ENCODE results near the gene RNF103. TPM values are rescaled to one million over a fixed set of nuclear protein-coding genes. Genes with fewer than 3 reads are reported as not detected.
"Not testable (repeated sequence)": the region's sequence is repeated elsewhere in the genome, so short reads cannot be mapped to it uniquely, and the experiment has no call there.

Gene RNF103
- total and polyA plus RNA-seq, 7 donors = 11.1 to 45.6 (median 36.6) TPM

GRCh38 chr2:86603905-86604304 is 19.8 kb downstream of the RNF103 start:
- Histone ChIP-seq H3K36me3 (peaks cover 0 to 66% (median 17%) of the 10 kb centered on the region in 4 donors), H3K9me3 (no peaks in the 10 kb centered on the region)
- WGBS, 2 donors = 91 to 96% methylated on average over 4 of the region's 4 CpGs

DNA sequence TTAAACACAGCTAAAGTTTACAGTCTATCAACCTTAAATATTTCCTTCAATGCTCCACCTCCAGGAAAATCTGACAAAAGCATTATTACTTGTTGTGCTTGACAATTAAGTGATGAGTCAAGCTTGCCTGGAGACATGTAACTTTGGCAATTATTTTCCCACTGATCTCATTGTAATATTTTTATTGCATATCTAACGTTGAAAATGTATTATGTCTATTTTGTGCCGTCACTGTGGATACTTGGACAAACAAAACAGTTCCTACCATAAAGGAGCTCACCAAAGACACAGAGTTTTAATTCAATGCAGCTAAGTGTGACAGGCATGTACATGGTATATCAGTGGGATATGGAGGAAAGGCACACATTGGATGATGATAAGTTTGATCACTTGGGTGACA is 24.7 kb downstream of the RNF103 start:
- no peak for DNase-seq
- Histone ChIP-seq H3K4me3 (no peak overlapping the region), H3K27ac (peak overlapping the region in 3 of 4 donors; percentile 9 to 60 (median 33)), H3K9me3 (no peaks in the 10 kb centered on the region), H3K27me3 (no peaks in the 10 kb centered on the region), H3K36me3 (peaks cover 0 to 18% (median 4%) of the 10 kb centered on the region in 4 donors), H3K4me1 (peaks cover 0 to 36% (median 28%) of the 10 kb centered on the region in 4 donors)
- intact Hi-C loops (cut with DNase I) = no loop called here
- 39 to 78% methylated on average over 2 of the region's 2 CpGs for WGBS, 2 donors
- no peak for TF ChIP-seq POLR2A (IDR thresholded peaks at IDR 0.05)
- TF ChIP-seq EP300 (IDR thresholded peaks at IDR 0.05) = no peak
- no peak for TF ChIP-seq POLR2AphosphoS5 (IDR thresholded peaks at IDR 0.05)
- TF ChIP-seq CTCF (IDR thresholded peaks at IDR 0.05) = no peak

More at GRCh38 chr2:86603905-86604304, 19.8 kb downstream of the RNF103 start:
- Histone ChIP-seq H3K4me1 (peaks cover 0 to 4% (median 1%) of the 10 kb centered on the region in 4 donors), H3K27ac (no peak overlapping the region), H3K27me3 (no peaks in the 10 kb centered on the region), H3K4me3 (no peak overlapping the region)
- no peak for DNase-seq
- intact Hi-C loops (cut with DNase I) = no loop called here
- TF ChIP-seq POLR2AphosphoS5 (IDR thresholded peaks at IDR 0.05) = peak in 1 of 4 donors; percentile 5
- TF ChIP-seq EP300 (IDR thresholded peaks at IDR 0.05) = no peak

DNA sequence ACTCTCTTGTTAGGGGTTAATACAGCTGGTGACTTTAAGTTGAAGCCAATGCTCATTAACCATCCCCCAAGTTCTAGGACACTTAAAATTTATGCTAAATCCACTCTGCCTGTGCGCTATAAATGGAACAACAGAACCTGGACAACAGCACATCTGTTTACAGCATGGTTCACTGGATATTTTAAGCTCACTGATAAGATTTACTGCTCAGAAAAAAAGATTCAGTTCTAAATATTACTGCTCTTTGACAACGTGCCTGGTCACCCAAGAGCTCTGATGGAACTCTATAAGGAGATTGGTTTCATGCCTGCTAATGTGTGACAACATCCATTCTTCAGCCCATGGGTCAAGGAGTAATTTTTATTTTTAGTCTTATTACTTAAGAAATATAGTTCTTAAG is 27.5 kb downstream of the RNF103 start:
- Histone ChIP-seq H3K27ac (peak overlapping the region in 3 of 4 donors; percentile 35 to 77 (median 39)), H3K4me1 (peaks cover 0 to 61% (median 42%) of the 10 kb centered on the region in 4 donors), H3K4me3 (no peak overlapping the region), H3K36me3 (no peaks in the 10 kb centered on the region), H3K9me3 (no peaks in the 10 kb centered on the region), H3K27me3 (no peaks in the 10 kb centered on the region)
- no peak for DNase-seq
- no peak for TF ChIP-seq EP300 (IDR thresholded peaks at IDR 0.05)
- no peak for TF ChIP-seq POLR2A (IDR thresholded peaks at IDR 0.05)
- no peak for TF ChIP-seq CTCF (IDR thresholded peaks at IDR 0.05)
- no peak for TF ChIP-seq POLR2AphosphoS5 (IDR thresholded peaks at IDR 0.05)
- 46 to 47% methylated on average over 2 of the region's 2 CpGs for WGBS, 2 donors
- intact Hi-C loops (cut with DNase I) = no loop called here

GRCh38 chr2:86593266-86593665 is 30.4 kb downstream of the RNF103 start:
- Histone ChIP-seq H3K27ac (peak overlapping the region; percentile 67 to 78 (median 75)), H3K4me3 (no peak overlapping the region), H3K36me3 (no peaks in the 10 kb centered on the region), H3K4me1 (peaks cover 0 to 52% (median 39%) of the 10 kb centered on the region in 4 donors), H3K27me3 (no peaks in the 10 kb centered on the region), H3K9me3 (no peaks in the 10 kb centered on the region)
- DNase-seq = no peak
- intact Hi-C loops (cut with DNase I) = no loop called here
- no peak for TF ChIP-seq EP300 (IDR thresholded peaks at IDR 0.05)
- TF ChIP-seq CTCF (IDR thresholded peaks at IDR 0.05) = no peak
- no peak for TF ChIP-seq POLR2A (IDR thresholded peaks at IDR 0.05)
- TF ChIP-seq POLR2AphosphoS5 (IDR thresholded peaks at IDR 0.05) = no peak
- WGBS, 2 donors = 90 to 96% methylated on average over 2 of the region's 2 CpGs

DNA sequence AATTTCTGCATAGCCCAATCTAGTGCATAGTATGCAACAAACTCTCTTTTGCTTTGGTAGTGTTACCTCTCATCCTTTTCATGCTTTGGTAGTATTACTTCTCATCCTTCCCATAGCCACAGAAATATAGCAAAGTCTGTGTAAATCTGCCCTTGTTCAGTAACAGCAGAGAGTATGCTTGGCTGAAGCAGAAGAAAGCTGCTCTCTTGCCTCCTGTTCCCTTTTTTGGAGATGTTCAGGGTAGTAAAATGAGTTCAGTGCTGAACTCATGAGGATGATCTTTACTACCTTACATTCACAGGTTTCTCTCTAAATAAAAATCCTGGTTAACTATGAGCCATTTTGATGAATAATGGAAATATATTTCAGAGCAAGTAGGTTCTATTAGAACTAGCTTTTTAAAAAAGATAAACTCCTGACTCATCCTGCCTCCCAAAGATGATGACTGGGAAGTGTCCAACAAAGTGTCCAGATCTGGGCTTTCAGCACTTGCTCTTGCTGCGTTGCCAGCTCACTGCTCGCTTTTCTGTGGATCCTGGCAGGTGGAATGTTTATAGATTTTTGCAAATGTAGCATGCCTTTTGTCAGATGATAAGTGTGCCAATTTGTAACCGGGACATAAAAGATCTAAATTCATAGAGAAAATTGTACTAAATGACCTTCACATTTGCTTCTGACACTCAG is 31.0 kb downstream of the RNF103 start:
- WGBS, 2 donors = 75 to 88% methylated on average over 3 of the region's 3 CpGs
- peak; percentile 66 for DNase-seq
- H3K36me3 ChIP-seq = no peaks in the 10 kb centered on the region
- no peaks in the 10 kb centered on the region for H3K27me3 ChIP-seq
- H3K4me3 ChIP-seq = no peak overlapping the region
- H3K4me1 ChIP-seq = peaks cover 0 to 52% (median 39%) of the 10 kb centered on the region in 4 donors
- intact Hi-C loops (cut with DNase I) = no loop called here
- TF ChIP-seq POLR2A (IDR thresholded peaks at IDR 0.05) (no peak), EP300 (IDR thresholded peaks at IDR 0.05) (peak in 2 of 4 donors; percentile 2 to 46), POLR2AphosphoS5 (IDR thresholded peaks at IDR 0.05) (peak in 3 of 4 donors; percentile 38 to 50 (median 44))
- H3K27ac ChIP-seq = peak overlapping the region; percentile 67 to 78 (median 75)
- no peaks in the 10 kb centered on the region for H3K9me3 ChIP-seq

GRCh38 chr2:86589701-86590100 is 34.0 kb downstream of the RNF103 start:
- DNase-seq; intact Hi-C loops (cut with DNase I); H3K27ac ChIP-seq; H3K27me3 ChIP-seq; H3K36me3 ChIP-seq; H3K4me3 ChIP-seq; H3K9me3 ChIP-seq: not testable (repeated sequence)
- H3K4me1 ChIP-seq = peaks cover 0 to 32% (median 21%) of the 10 kb centered on the region in 4 donors
- 96 to 98% methylated on average over 5 of the region's 5 CpGs for WGBS, 2 donors
